ENCODE results near the gene CACNA1H. TPM values are rescaled to one million over a fixed set of nuclear protein-coding genes. Genes with fewer than 3 reads are reported as not detected.

CACNA1H gene
- total RNA-seq, 1 experiment from 2014 or later: 19.7 TPM

DNA sequence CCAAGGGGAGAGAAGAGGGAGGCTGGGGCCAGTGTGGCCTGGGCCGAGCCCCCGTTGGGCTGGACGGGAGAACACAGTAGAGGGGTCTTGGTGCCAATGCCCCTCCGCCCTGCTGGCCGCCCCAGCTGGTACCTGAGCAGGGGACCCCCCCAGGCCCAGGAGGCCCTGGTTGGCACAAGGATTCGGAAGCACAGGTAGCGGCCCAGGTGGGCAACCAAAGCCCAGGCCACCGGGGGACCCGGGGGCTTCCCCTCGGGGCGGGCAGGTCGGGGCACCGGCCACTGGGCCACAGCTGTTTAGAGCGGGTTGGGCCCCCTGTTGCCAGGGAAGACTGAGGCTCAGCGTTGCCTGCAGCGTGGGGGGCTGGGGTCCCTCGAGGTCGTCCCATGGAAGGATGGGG is 28.6 kb upstream of the CACNA1H start:
- H3K4me1 ChIP-seq (ENCODE audit: insufficient read depth, low read length, poor library complexity, severe bottlenecking): peaks cover 8% of the 10 kb centered on the region
- ChIA-PET POLR2A (ENCODE audit: low non-redundant PET) (no interaction called here), CTCF (no interaction called here)
- H3K4me3 ChIP-seq (ENCODE audit: low read depth, low read length, poor library complexity, severe bottlenecking): no peak overlapping the region
- intact Hi-C loops (cut with micrococcal nuclease; ENCODE audit: unreplicated experiment): no loop called here
- no peaks in the 10 kb centered on the region for H3K36me3 ChIP-seq (ENCODE audit: insufficient read depth, low read length, poor library complexity, severe bottlenecking)
- no peak overlapping the region for H3K27ac ChIP-seq (ENCODE audit: low read depth, low read length, poor library complexity, severe bottlenecking)
- H3K27me3 ChIP-seq (replicated peaks; ENCODE audit: insufficient read depth, low read depth, low read length, poor library complexity): no peaks in the 10 kb centered on the region
- no peak for DNase-seq (ENCODE audit: low spot score)
- TF ChIP-seq, protein P1, sequence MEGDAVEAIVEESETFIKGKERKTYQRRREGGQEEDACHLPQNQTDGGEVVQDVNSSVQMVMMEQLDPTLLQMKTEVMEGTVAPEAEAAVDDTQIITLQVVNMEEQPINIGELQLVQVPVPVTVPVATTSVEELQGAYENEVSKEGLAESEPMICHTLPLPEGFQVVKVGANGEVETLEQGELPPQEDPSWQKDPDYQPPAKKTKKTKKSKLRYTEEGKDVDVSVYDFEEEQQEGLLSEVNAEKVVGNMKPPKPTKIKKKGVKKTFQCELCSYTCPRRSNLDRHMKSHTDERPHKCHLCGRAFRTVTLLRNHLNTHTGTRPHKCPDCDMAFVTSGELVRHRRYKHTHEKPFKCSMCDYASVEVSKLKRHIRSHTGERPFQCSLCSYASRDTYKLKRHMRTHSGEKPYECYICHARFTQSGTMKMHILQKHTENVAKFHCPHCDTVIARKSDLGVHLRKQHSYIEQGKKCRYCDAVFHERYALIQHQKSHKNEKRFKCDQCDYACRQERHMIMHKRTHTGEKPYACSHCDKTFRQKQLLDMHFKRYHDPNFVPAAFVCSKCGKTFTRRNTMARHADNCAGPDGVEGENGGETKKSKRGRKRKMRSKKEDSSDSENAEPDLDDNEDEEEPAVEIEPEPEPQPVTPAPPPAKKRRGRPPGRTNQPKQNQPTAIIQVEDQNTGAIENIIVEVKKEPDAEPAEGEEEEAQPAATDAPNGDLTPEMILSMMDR (conservative IDR thresholded peaks at IDR 0.05; ENCODE audit: low read depth, low read length): no peak
- no peak for TF ChIP-seq EZH2 (IDR thresholded peaks at IDR 0.05; ENCODE audit: borderline replicate concordance, low read depth, low read length, poor library complexity, severe bottlenecking)
- BruUV-seq (replicated peaks): no TSS peak
- no peaks in the 10 kb centered on the region for H3K9me3 ChIP-seq (ENCODE audit: low read depth, low read length, poor library complexity, severe bottlenecking)

DNA sequence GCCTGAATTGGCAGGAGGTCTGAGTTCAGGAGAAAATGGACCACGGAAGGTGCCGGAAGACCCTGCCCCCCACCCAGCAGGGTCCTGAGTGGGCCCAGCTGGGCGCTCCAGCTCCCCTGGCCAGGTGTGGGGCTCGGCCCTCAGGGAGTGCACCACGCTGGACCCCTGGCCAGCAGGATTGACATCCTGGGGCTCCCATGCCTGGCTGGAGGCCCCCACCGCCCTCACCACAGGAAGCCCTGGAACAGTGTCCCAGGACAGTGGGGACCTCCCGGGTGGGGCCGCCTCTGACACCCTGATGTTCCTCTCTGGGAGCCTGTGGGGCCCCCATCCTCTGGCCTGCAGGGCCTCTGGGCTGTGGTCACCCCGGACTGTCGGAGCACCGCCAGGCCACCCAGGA is 28.1 kb upstream of the CACNA1H start:
- ChIA-PET CTCF (no interaction called here), POLR2A (ENCODE audit: low non-redundant PET) (no interaction called here)
- no peak for DNase-seq (ENCODE audit: low spot score)
- peaks cover 8% of the 10 kb centered on the region for H3K4me1 ChIP-seq (ENCODE audit: insufficient read depth, low read length, poor library complexity, severe bottlenecking)
- no peaks in the 10 kb centered on the region for H3K9me3 ChIP-seq (ENCODE audit: low read depth, low read length, poor library complexity, severe bottlenecking)
- intact Hi-C loops (cut with micrococcal nuclease; ENCODE audit: unreplicated experiment): no loop called here
- TF ChIP-seq, protein P1 (conservative IDR thresholded peaks at IDR 0.05; ENCODE audit: low read depth, low read length): no peak
- no peak for TF ChIP-seq EZH2 (IDR thresholded peaks at IDR 0.05; ENCODE audit: borderline replicate concordance, low read depth, low read length, poor library complexity, severe bottlenecking)
- H3K27me3 ChIP-seq (replicated peaks; ENCODE audit: insufficient read depth, low read depth, low read length, poor library complexity): no peaks in the 10 kb centered on the region
- no peaks in the 10 kb centered on the region for H3K36me3 ChIP-seq (ENCODE audit: insufficient read depth, low read length, poor library complexity, severe bottlenecking)
- BruUV-seq (replicated peaks): no TSS peak
- H3K27ac ChIP-seq (ENCODE audit: low read depth, low read length, poor library complexity, severe bottlenecking): no peak overlapping the region
- H3K4me3 ChIP-seq (ENCODE audit: low read depth, low read length, poor library complexity, severe bottlenecking): no peak overlapping the region

DNA sequence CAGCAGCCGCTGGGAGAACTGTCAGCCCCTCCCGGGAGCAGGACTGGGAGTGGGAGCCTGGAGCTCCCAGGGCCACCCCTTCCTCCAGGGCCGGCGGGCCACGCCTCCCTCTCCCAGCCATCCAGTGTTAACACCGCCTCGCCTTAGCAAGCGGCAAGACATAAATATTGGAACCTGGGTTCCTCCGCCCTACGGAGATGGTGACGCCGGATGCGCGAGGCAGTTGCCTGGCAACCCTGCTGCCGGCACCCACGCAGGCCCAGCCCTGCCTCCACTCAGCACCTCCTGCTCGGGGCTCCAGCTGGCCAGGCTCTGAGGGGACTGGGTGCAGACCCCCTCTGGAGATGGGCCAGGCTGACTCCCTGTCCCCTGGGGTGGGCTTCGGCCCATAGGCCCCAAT is 27.4 kb upstream of the CACNA1H start:
- TF ChIP-seq, protein P1 (conservative IDR thresholded peaks at IDR 0.05; ENCODE audit: low read depth, low read length): no peak
- no peak for TF ChIP-seq EZH2 (IDR thresholded peaks at IDR 0.05; ENCODE audit: borderline replicate concordance, low read depth, low read length, poor library complexity, severe bottlenecking)
- Histone ChIP-seq H3K4me3 (ENCODE audit: low read depth, low read length, poor library complexity, severe bottlenecking) (no peak overlapping the region), H3K4me1 (ENCODE audit: insufficient read depth, low read length, poor library complexity, severe bottlenecking) (peaks cover 8% of the 10 kb centered on the region), H3K36me3 (ENCODE audit: insufficient read depth, low read length, poor library complexity, severe bottlenecking) (no peaks in the 10 kb centered on the region), H3K27ac (ENCODE audit: low read depth, low read length, poor library complexity, severe bottlenecking) (no peak overlapping the region), H3K9me3 (ENCODE audit: low read depth, low read length, poor library complexity, severe bottlenecking) (no peaks in the 10 kb centered on the region), H3K27me3 (replicated peaks; ENCODE audit: insufficient read depth, low read depth, low read length, poor library complexity) (no peaks in the 10 kb centered on the region)
- ChIA-PET CTCF (no interaction called here), POLR2A (ENCODE audit: low non-redundant PET) (no interaction called here)
- BruUV-seq (replicated peaks): no TSS peak
- intact Hi-C loops (cut with micrococcal nuclease; ENCODE audit: unreplicated experiment): no loop called here
- peak; percentile 79 for DNase-seq (ENCODE audit: low spot score)

All from A673 (cell line).